Activated CD4-positive, alpha-beta T cell treated with anti-CD3 and anti-CD28 coated beads, Interleukin-2, Interleukin-4, amounts not matched to agents 100 ng/mL and 50 ng/mL, durations not matched to agents 16 hours and 8 hours (primary cell): ENCODE data around the gene SYT17.
A peak's percentile ranks its signal among the peaks of the same experiment; 100 is the strongest.

ENCODE experiments used
- DNase-seq: peaks from one replicate; pipeline ENCODE4 v3.0.0-alpha.2; 2020; ENCODE audit warnings: low spot score

SYT17 gene

GRCh38 chr16:19218581-19218980 is 50.5 kb downstream of the SYT17 start:
- DNase-seq, result no peak

GRCh38 chr16:19219836-19220235 is 51.8 kb downstream of the SYT17 start:
- DNase-seq, result no peak

- DNase-seq, result peak; percentile 45
Measured at GRCh38 chr16:19223235-19224170, 55.5 kb downstream of the SYT17 start.

GRCh38 chr16:19225651-19226050 is 57.6 kb downstream of the SYT17 start:
- DNase-seq, result no peak

GRCh38 chr16:19227643-19228042 is 59.6 kb downstream of the SYT17 start:
- no peak for DNase-seq

GRCh38 chr16:19228052-19228451 is 60.0 kb downstream of the SYT17 start:
- DNase-seq, result no peak

GRCh38 chr16:19228575-19228974 is 60.5 kb downstream of the SYT17 start:
- no peak for DNase-seq

GRCh38 chr16:19230575-19230974 is 62.5 kb downstream of the SYT17 start:
- DNase-seq, result no peak

- no peak for DNase-seq
Measured at GRCh38 chr16:19231881-19232280, 63.8 kb downstream of the SYT17 start.

GRCh38 chr16:19232988-19233387 is 64.9 kb downstream of the SYT17 start:
- no peak for DNase-seq

- DNase-seq, result no peak
Measured at GRCh38 chr16:19235478-19235877, 67.4 kb downstream of the SYT17 start.

GRCh38 chr16:19235886-19236285 is 67.8 kb downstream of the SYT17 start:
- no peak for DNase-seq

GRCh38 chr16:19236561-19237209 is 68.6 kb downstream of the SYT17 start:
- no peak for DNase-seq

- no peak for DNase-seq
Measured at GRCh38 chr16:19238406-19238805, 70.4 kb downstream of the SYT17 start.

GRCh38 chr16:19239511-19240155 is 71.6 kb downstream of the SYT17 start:
- no peak for DNase-seq

GRCh38 chr16:19240494-19240893 is 72.5 kb downstream of the SYT17 start:
- no peak for DNase-seq

- DNase-seq, result no peak
Measured at GRCh38 chr16:19241512-19241911, 73.5 kb downstream of the SYT17 start.

- no peak for DNase-seq
Measured at GRCh38 chr16:19242186-19242585, 74.1 kb downstream of the SYT17 start.

GRCh38 chr16:19242987-19243575 is 75.0 kb downstream of the SYT17 start:
- no peak for DNase-seq

- DNase-seq, result no peak
Measured at GRCh38 chr16:19245326-19245925, 77.4 kb downstream of the SYT17 start.

- DNase-seq, result no peak
Measured at GRCh38 chr16:19252904-19253303, 84.9 kb downstream of the SYT17 start.

- no peak for DNase-seq
Measured at GRCh38 chr16:19254611-19255010, 86.6 kb downstream of the SYT17 start.
